Chondrocyte (in vitro differentiated cells): ENCODE measurements around the gene BRCA1. TPM values are rescaled to one million over a fixed set of nuclear protein-coding genes. Genes with fewer than 3 reads are reported as not detected.
A peak's percentile ranks its signal among the peaks of the same experiment; 100 is the strongest.

ENCODE experiments used
- DNase-seq: peaks from one replicate; pipeline ENCODE4 v3.0.0; 2021; ENCODE audit warnings: mixed read lengths, low spot score
- H3K27ac Mint-ChIP-seq: one replicate; pipeline ENCODE4 v1.8.0; 2021; ENCODE audit warnings: mild to moderate bottlenecking, moderate library complexity, mixed read lengths; ENCODE audit not compliant: unreplicated experiment
- H3K27me3 Mint-ChIP-seq: 2 replicates; pipeline ENCODE4 v1.8.0; 2021; ENCODE audit warnings: low read depth, mixed read lengths
- H3K36me3 Mint-ChIP-seq: 2 replicates; pipeline ENCODE4 v1.8.0; 2021; ENCODE audit warnings: low read depth, mixed read lengths
- H3K4me1 Mint-ChIP-seq: 2 replicates; pipeline ENCODE4 v1.8.0; 2021; ENCODE audit warnings: low read depth, mild to moderate bottlenecking, mixed read lengths
- H3K4me3 Mint-ChIP-seq: one replicate; pipeline ENCODE4 v1.8.0; 2021; ENCODE audit warnings: mild to moderate bottlenecking, moderate library complexity, mixed read lengths; ENCODE audit not compliant: unreplicated experiment
- H3K9me3 Mint-ChIP-seq: 2 replicates; pipeline ENCODE4 v1.8.0; 2021; ENCODE audit warnings: low read depth, mixed read lengths
- total RNA-seq: library from RNA; stranded (reverse); gene quantifications from 3 replicates; pipeline ENCODE4 v1.2.1, GENCODE V29; 2021
- TF ChIP-seq, protein P1 (sequence below): fragments of 200-600 bp; sonication (generic); IDR thresholded peaks from 2 replicates; pipeline ENCODE4 v1.5.0; 2021; ENCODE audit warnings: antibody characterized with exemption, mild to moderate bottlenecking, moderate library complexity

The BRCA1 gene
- total RNA-seq, 1 donor from 2014 or later = 4.8 TPM

DNA sequence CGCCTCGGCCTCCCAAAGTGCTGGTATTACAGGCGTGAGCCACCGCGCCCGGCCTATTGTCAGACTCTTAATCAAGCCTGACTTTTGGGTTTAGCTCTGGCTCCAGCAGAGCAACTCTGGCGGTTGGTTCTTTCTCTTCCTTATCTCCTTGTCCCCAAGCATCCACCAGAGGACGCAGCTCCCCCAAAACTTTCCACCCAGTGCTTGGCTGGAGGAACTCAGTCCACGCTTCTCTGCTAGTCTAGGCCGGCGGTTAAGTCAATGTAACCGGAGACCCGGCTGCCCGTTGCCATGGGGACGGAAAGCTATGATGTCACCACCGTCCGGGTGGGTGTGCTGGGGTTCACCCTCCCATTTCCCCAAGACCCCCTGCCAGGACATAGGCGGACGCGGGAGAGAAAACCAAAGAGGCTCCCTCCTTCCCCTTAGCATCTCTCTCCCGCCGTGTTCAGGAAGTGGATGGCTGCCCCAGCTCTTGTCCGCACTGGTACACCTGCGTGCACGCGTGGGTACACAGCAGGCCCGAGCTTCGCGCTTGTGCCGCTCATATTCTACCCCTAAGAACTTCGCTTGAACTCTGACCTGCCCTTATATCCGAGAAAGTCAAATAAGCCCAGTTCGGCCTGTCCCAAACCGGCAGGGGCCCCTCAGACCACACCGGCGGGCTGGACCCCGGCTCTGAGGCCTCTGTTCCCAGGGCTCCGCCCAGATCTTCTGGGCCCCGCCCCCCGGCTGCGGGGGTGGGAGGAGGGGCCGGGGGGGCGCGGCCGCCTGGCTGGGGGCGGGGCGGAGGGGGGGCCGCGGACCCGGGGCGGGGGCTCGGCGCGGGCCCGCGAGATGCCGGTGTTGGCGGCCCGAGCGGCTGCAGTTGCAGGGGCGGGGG is 100.5 kb downstream of the BRCA1 start, which contains the start of gene RND2:
Gene RND2, plus strand, starts transcription at position 825 of the 883 bp plus-strand sequence. CDS start 117 bp downstream, outside the sequence.
- Mint-ChIP-seq H3K27me3 (no peaks in the 10 kb centered on the region), H3K36me3 (peaks cover 2% of the 10 kb centered on the region), H3K9me3 (no peaks in the 10 kb centered on the region), H3K4me3 (peak within 1 kb of the TSS; percentile 93), H3K4me1 (peaks cover 22% of the 10 kb centered on the region), H3K27ac (peak within 1 kb of the TSS; percentile 90)
- peak; percentile 95 for DNase-seq
- TF ChIP-seq, protein P1, sequence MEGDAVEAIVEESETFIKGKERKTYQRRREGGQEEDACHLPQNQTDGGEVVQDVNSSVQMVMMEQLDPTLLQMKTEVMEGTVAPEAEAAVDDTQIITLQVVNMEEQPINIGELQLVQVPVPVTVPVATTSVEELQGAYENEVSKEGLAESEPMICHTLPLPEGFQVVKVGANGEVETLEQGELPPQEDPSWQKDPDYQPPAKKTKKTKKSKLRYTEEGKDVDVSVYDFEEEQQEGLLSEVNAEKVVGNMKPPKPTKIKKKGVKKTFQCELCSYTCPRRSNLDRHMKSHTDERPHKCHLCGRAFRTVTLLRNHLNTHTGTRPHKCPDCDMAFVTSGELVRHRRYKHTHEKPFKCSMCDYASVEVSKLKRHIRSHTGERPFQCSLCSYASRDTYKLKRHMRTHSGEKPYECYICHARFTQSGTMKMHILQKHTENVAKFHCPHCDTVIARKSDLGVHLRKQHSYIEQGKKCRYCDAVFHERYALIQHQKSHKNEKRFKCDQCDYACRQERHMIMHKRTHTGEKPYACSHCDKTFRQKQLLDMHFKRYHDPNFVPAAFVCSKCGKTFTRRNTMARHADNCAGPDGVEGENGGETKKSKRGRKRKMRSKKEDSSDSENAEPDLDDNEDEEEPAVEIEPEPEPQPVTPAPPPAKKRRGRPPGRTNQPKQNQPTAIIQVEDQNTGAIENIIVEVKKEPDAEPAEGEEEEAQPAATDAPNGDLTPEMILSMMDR = peak; percentile 86

DNA sequence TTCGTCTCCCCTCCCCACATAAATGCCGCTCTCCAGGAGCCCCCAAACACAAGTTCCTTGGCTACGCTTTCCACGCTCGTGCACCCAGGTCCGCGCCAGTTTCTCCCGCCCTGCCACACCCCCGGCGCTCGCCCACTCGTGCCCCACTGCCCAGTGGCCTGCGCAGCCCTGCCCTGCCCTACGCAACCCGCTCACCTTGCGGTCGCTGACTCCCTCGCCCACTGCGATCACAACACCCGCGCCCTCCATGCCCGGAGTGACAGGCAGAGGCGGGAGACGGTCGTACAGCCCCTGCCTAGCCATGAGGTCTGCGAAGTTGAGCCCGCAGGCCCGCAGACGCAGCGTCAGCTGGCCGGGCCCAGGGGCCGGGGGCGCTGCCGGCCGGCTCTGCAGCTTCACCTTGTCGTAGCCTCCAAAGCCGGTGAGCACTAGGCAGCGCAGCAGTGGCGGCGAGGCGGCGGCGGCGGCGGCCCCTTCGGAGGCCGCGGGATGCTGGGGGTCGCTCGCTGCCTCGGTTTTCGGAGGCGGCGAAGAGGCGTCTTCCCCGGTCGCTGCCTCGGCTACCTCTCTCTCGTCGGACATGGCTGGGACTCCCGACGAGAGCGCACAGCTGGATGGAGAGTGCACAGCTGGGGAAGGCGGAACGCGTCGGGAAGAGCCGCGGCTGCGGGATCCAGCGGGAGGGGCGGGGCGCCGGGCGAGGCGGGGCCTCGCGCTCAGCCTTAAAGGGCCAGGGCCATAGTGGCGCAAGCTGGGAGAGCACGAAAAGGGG is 103.2 kb downstream of the BRCA1 start, which contains the start of gene VAT1:
Gene VAT1, minus strand, starts transcription at position 645 of the 772 bp plus-strand sequence. Its CDS starts 63 bp downstream, at position 582.
- H3K9me3 Mint-ChIP-seq = no peaks in the 10 kb centered on the region
- peaks cover 12% of the 10 kb centered on the region for H3K36me3 Mint-ChIP-seq
- DNase-seq = no peak
- H3K27me3 Mint-ChIP-seq = no peaks in the 10 kb centered on the region
- TF ChIP-seq, protein P1 = peak; percentile 25
- peak within 1 kb of the TSS; percentile 98 for H3K27ac Mint-ChIP-seq
- peak within 1 kb of the TSS; percentile 93 for H3K4me3 Mint-ChIP-seq
- H3K4me1 Mint-ChIP-seq = peaks cover 36% of the 10 kb centered on the region

DNA sequence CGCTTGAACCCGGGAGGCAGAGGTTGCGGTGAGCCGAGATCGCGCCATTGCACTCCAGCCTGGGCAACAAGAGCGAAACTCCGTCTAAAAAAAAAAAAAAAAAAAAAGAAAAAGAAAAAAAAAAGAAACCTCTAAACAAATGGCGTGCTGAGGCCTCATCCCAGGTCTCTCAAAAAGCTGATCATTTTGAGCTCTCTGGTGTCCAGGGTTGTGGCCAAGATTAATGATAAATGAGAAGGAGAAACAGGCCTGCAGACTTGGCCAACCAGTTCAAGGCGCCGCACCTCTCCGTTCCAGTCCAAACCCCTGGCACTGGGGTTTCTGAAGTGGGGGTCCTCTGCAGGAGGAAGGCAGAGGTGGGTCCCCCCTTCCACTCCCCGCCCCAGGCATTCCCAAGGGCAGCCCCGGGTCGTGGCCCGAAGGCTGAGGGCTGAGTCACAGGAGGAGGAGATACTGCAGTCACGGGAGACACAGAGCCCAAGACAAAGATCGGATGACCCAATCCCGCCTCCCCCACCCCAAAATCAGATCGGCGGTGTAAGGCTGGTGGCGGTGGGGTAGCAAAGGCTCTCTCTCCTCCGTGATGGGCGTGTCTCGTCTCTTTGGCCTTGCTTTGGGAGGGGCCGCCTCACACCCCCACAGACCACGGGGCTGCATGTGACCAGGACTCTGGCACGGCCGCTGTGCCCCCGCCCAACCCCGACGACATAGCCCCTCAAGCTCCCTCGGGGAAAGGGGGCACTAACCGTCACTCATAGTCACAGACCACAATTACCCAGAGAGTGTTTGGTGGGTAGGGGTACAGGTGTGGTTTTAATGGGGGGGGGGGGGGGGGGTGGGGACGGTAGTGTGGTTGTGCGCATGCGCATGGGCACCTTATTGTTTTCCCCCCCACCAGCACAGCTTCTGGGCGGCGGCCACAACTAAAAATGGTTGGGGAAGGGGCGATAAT is 104.1 kb downstream of the BRCA1 start:
- DNase-seq = no peak
- peaks cover 36% of the 10 kb centered on the region for H3K4me1 Mint-ChIP-seq
- H3K36me3 Mint-ChIP-seq = peaks cover 13% of the 10 kb centered on the region
- H3K4me3 Mint-ChIP-seq = peak overlapping the region; percentile 93
- H3K27ac Mint-ChIP-seq = peak overlapping the region; percentile 98
- no peaks in the 10 kb centered on the region for H3K9me3 Mint-ChIP-seq
- no peaks in the 10 kb centered on the region for H3K27me3 Mint-ChIP-seq
- TF ChIP-seq, protein P1 = no peak

DNA sequence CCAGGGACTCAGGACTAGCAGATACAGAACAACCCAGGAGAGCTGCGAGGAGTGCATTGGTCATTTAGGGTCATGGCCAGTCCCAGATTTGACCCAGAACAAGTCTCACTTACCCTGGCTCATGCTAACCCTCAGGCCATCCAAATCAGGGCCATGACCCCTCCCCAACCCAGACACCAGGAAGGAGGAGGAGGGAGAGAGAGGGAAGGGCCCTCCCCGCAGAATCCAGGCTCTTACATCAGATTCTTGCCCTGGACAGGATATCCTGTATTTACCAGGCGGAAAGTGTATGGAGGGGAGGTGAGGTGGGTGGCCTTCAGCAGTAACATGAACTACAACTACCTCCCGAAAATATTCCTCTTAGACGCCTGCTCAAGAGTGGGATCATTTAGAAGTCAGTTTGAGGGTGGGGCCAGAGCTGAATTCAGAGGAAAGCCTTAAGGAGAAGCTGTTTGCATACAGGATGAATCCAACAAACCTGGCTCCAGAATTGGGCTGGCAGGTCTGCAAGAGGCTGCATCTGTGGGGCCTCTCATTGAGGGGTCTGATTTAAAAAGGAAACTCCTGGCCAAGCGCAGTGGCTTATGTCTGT is 105.0 kb downstream of the BRCA1 start:
- Mint-ChIP-seq H3K36me3 (peaks cover 20% of the 10 kb centered on the region), H3K4me1 (peaks cover 40% of the 10 kb centered on the region), H3K27ac (peak overlapping the region; percentile 98), H3K9me3 (no peaks in the 10 kb centered on the region), H3K27me3 (no peaks in the 10 kb centered on the region), H3K4me3 (peak overlapping the region; percentile 93)
- DNase-seq = no peak
- TF ChIP-seq, protein P1 = no peak
